OCI-LY7 (cell line): ENCODE measurements around the gene ZNF821. TPM values are rescaled to one million over a fixed set of nuclear protein-coding genes. Genes with fewer than 3 reads are reported as not detected.
A peak's percentile ranks its signal among the peaks of the same experiment; 100 is the strongest.

Experiments used
- BruUV-seq: library from RNA; stranded (reverse); fragments of 400-500 nt; replicated peaks from 2 replicates; lab custom pipeline; 2021; lab: Mats Ljungman, UMichigan
- CTCF ChIA-PET: fragments of 300-600 bp; sonication (Branson Sonifier 250); formaldehyde crosslinking; loops from one replicate; lab custom pipeline; 2022; ENCODE audit warnings: antibody characterized with exemption; ENCODE audit not compliant: unreplicated experiment; lab: Charles Lee
- POLR2A ChIA-PET: fragments of 300-600 bp; sonication (Branson Sonifier 250); formaldehyde crosslinking; loops from one replicate; lab custom pipeline; 2022; ENCODE audit warnings: antibody characterized with exemption; lab: Charles Lee
- DNase-seq: peaks from one replicate; pipeline ENCODE4 v3.0.0-alpha.2; 2015; ENCODE audit warnings: low spot score
- H2AFZ ChIP-seq: fragments of 200-600 bp; sonication (generic), shearing (Covaris generic); 2 replicates; pipeline ENCODE4 v1.6.1; 2014; ENCODE audit warnings: mild to moderate bottlenecking, antibody characterized with exemption, low read length, moderate library complexity
- H3K27ac ChIP-seq: fragments of 200-600 bp; sonication (generic); 2 replicates; pipeline ENCODE4 v1.5.1; 2014; ENCODE audit warnings: mixed run types, low read depth, mild to moderate bottlenecking, moderate library complexity, low read length, inconsistent platforms; ENCODE audit not compliant: poor library complexity, severe bottlenecking
- H3K36me3 ChIP-seq: fragments of 200-600 bp; sonication (generic); 2 replicates; pipeline ENCODE4 v1.6.1; 2014; ENCODE audit warnings: mild to moderate bottlenecking, antibody characterized with exemption, low read length, moderate library complexity, mixed read lengths; ENCODE audit not compliant: insufficient read depth
- H3K4me1 ChIP-seq: fragments of 200-600 bp; sonication (generic); 2 replicates; pipeline ENCODE4 v1.5.1; 2014; ENCODE audit warnings: mild to moderate bottlenecking, low read length; ENCODE audit not compliant: insufficient read depth, poor library complexity, severe bottlenecking
- H3K4me2 ChIP-seq: fragments of 200-600 bp; sonication (generic); 2 replicates; pipeline ENCODE4 v1.6.1; 2014; ENCODE audit warnings: mild to moderate bottlenecking, low read length
- H3K4me3 ChIP-seq: fragments of 200-600 bp; sonication (generic); 2 replicates; pipeline ENCODE4 v1.5.1; 2014; ENCODE audit warnings: mild to moderate bottlenecking, low read depth, low read length; ENCODE audit not compliant: poor library complexity, severe bottlenecking
- H3K79me2 ChIP-seq: fragments of 200-600 bp; sonication (generic); 2 replicates; pipeline ENCODE4 v1.6.1; 2016; ENCODE audit warnings: low read depth, mild to moderate bottlenecking, low read length, moderate library complexity, mixed read lengths; ENCODE audit not compliant: insufficient read depth
- H3K9me2 ChIP-seq: fragments of 200-600 bp; sonication (generic); 2 replicates; pipeline ENCODE4 v1.6.1; 2016; ENCODE audit warnings: mild to moderate bottlenecking, low read length, mixed read lengths; ENCODE audit not compliant: insufficient read depth
- H3K9me3 ChIP-seq: fragments of 200-600 bp; sonication (generic); 2 replicates; pipeline ENCODE4 v1.6.1; 2014; ENCODE audit warnings: mild to moderate bottlenecking, mixed run types, low read length, mixed read lengths
- H4K20me1 ChIP-seq: fragments of 200-600 bp; sonication (generic); 2 replicates; pipeline ENCODE4 v1.6.1; 2014; ENCODE audit warnings: mild to moderate bottlenecking, antibody characterized with exemption, low read length, moderate library complexity, mixed read lengths; ENCODE audit not compliant: insufficient read depth
- EZH2phosphoT487 ChIP-seq: fragments of 200-600 bp; sonication (generic); IDR thresholded peaks from 2 replicates; pipeline ENCODE4 v1.6.1; 2018; ENCODE audit warnings: low read depth, borderline replicate concordance, mild to moderate bottlenecking, mixed run types, antibody characterized with exemption, low read length, moderate library complexity, mixed read lengths
- intact Hi-C: fragments of 100-400 bp; cut with micrococcal nuclease; formaldehyde crosslinking; loops from one replicate; pipeline ENCODE4 v1.10.0; 2022; ENCODE audit not compliant: unreplicated experiment
- total RNA-seq, 2 experiments: library from RNA; depleted of rRNA in 1 of 2; stranded (reverse); fragments of >200 nt in 1 of 2; shearing (Covaris generic) in 1 of 2; gene quantifications; 2 replicates each; pipeline ENCODE4 v1.2.3, GENCODE V29; 2014 to 2022
- TF ChIP-seq, protein P1 (sequence below): fragments of 200-600 bp; sonication (generic); conservative IDR thresholded peaks from 2 replicates; pipeline ENCODE4 v1.5.1; 2014; ENCODE audit warnings: mild to moderate bottlenecking, antibody characterized with exemption, low read length, moderate library complexity, mixed read lengths

The ZNF821 gene
- total RNA-seq, 2 experiments from 2014 or later: 14.6 to 17.8 TPM

GRCh38 chr16:71896764-71897368, 12.9 kb upstream of the ZNF821 start:
- Histone ChIP-seq H2AFZ (no peak overlapping the region), H3K9me3 (no peaks in the 10 kb centered on the region), H3K79me2 (peaks cover 64% of the 10 kb centered on the region), H3K36me3 (peaks cover 16% of the 10 kb centered on the region), H3K4me3 (peak overlapping the region; percentile 95), H3K27ac (no peak overlapping the region), H3K4me1 (peaks cover 32% of the 10 kb centered on the region), H4K20me1 (no peaks in the 10 kb centered on the region), H3K4me2 (peak overlapping the region; percentile 77), H3K9me2 (no peaks in the 10 kb centered on the region)
- POLR2A ChIA-PET: interaction anchor here (0.5 to 3.1 kb wide), 7 partner anchors 11 to 203 kb away, joined by 3 to 19 read pairs (median 5); partner anchors contain the start of gene ZNF821
- no peak for DNase-seq
- intact Hi-C loops: no loop called here
- CTCF ChIA-PET: no interaction called here
- TF ChIP-seq, protein P1, sequence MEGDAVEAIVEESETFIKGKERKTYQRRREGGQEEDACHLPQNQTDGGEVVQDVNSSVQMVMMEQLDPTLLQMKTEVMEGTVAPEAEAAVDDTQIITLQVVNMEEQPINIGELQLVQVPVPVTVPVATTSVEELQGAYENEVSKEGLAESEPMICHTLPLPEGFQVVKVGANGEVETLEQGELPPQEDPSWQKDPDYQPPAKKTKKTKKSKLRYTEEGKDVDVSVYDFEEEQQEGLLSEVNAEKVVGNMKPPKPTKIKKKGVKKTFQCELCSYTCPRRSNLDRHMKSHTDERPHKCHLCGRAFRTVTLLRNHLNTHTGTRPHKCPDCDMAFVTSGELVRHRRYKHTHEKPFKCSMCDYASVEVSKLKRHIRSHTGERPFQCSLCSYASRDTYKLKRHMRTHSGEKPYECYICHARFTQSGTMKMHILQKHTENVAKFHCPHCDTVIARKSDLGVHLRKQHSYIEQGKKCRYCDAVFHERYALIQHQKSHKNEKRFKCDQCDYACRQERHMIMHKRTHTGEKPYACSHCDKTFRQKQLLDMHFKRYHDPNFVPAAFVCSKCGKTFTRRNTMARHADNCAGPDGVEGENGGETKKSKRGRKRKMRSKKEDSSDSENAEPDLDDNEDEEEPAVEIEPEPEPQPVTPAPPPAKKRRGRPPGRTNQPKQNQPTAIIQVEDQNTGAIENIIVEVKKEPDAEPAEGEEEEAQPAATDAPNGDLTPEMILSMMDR: no peak
- no TSS peak for BruUV-seq

DNA sequence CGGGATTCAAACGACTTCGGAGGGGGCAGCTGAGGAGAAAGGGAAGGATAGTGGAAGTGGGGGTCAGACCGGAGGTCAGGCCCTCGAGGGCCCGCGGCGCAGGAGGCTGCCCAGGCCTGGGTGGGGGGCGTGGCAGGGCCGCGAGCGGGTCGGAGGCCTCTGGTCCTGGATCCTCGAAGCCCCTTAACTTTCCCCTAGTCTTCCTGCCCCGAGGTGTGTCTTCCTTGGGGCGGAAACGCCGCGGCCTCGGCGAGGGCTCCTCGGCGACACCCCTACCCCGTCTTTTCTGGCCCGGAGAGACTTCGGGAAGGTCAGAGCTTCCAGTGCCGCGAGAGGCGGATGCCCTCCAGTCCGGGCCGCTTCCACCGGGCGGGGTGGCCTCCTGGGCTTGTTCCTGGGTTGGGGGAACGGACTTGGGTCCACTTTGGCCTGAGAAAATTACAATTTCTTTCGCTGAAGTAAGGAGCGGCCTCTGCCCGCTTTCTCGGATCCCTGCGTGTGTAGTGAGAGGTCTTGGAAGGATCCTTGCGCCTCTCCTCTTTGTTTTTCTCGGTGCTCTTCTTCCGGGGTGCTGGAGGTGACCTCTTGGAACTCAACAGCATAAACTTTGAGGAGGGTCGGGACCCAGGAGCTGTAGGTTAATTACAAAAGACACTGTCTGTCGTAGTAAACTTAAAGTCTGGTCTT, 11.8 kb upstream of the ZNF821 start:
- Histone ChIP-seq H3K36me3 (peaks cover 14% of the 10 kb centered on the region), H3K27ac (peak overlapping the region; percentile 73), H2AFZ (peak overlapping the region; percentile 26; the same call in 1 of the 2 replicates), H3K4me2 (peak overlapping the region; percentile 77), H3K4me3 (peak overlapping the region; percentile 95), H3K4me1 (peaks cover 32% of the 10 kb centered on the region), H4K20me1 (no peaks in the 10 kb centered on the region), H3K9me2 (no peaks in the 10 kb centered on the region), H3K9me3 (no peaks in the 10 kb centered on the region), H3K79me2 (peaks cover 54% of the 10 kb centered on the region)
- intact Hi-C loops: loop anchor here (1.0 to 2.0 kb wide), 4 partner anchors 12 to 112 kb away; partner anchors contain the start of genes AP1G1, DHODH and ZNF821
- TF ChIP-seq, protein P1: no peak
- no peak for TF ChIP-seq EZH2phosphoT487
- peak; percentile 59 for DNase-seq
- BruUV-seq: no TSS peak
- ChIA-PET POLR2A (interaction anchor here (0.5 to 3.1 kb wide), 4 partner anchors 10 to 54 kb away, joined by 3 to 19 read pairs (median 6); partner anchors contain the start of gene ZNF821), CTCF (no interaction called here)
